ENCODE measurements around the gene GPR35.
"Not testable (repeated sequence)": the region's sequence is repeated elsewhere in the genome, so short reads cannot be mapped to it uniquely, and the experiment has no call there.

Gene GPR35

DNA sequence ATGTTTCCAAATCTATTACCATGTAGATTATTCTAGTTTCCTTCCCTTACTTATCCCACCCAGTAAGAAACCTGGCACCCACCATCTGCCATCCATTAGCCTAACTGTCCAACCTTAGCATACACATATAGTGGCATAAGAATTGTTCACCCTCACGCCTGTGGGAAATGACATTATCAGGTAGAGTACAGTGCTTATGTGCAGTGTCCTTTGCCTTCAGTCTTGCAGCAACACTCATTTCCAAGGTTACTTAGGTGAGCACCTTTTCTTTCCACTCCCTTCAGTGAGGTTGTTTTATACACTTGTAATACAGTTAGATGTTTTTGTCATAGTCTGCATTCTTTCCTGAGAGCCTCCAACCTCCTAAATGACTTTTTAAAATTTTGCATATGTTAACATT is 39.3 kb downstream of the GPR35 start:
- FAIRE-seq: no peak

DNA sequence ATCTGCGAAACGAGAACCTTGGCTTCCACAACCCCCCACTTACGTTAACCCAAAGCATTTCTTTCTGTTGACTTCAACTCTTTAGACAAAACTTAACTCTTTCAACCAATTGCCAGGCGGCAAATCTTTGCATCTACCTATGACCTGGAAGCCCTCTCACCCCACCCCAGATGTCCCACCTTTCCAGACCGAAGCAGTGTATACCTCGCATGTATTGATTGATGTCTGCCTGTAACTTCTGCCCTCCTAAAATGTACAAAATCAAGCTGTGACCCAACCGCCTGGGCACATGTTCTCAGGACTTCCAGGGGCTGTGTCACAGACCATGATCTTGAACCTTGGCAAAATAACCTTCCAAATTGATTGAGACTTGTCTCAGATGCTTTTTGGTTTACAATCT is 45.1 kb downstream of the GPR35 start:
- FAIRE-seq: no peak

DNA sequence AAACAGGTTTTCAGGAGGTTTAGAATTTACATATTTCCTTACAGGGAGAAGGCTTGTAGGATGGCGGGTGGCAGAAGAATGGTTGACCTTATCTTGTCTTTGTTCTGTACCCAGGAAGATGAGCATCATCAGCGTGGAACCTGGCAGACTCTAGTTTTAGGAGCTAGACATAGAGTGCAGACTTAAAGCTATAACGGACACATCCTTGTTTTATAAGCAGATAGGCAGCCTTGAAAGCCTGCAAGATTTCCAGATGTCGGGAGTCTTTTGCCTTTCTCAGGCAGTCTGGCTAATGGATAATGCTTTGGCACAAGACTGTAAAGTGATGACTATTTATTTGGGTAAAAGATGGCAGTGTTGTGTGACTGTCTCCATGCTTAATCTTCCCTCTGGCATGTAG is 45.7 kb downstream of the GPR35 start:
- FAIRE-seq: no peak

DNA sequence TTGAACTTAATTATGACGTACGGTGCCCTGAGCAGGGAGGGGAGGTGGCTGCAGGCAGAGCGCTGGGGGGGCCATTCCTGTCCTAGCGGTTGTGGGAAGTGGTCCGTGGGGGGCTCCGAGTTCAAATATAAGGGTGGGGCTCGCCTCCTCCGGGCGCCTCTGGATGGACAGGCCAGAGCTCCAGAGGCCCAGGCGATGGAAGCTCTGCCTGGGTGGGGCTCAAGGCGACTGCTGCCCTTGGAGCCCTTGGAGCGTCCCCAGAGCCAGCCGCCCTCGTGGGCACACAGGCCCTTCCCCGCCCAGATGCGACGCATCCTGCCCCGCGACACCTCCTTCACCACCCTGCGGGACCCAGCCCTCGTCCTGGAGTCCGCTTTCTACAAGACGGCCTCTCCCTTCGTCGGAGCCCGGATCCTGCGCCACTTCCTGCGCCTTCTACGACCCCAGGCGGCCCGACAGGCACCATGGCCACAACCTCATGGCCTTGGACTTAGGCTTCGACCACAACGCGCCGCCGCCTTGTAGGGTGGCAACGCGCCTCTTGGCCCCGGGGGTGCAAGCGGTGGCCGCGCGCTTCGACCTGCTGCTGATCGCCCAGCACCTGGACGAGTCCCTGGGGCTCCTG is 46.9 kb downstream of the GPR35 start:
- FAIRE-seq: no peak

DNA sequence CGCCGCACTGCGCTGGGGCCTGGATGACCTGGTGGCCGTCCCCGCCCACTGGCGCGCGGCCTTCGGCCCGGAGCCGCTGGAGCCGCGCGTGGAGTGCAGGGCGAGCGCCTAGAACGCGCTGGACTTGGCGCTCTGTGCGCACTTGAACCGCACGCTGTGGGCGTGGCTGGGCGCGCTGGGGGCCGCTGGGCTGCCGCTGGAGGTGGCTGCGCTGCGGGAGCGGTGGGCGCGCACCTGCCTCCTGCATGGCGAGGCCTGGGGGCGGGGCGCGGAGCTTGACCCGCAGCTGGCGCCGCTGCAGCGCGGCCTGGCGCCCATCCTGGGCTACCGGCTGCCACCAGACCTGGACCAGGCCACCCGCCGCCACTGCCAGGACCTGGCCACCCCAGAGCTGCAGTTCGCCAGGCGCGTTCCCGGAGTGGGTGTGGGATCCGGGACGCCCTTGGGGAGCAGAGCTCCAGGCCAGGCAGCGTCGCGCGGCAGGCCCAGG is 47.5 kb downstream of the GPR35 start:
- FAIRE-seq: no peak

DNA sequence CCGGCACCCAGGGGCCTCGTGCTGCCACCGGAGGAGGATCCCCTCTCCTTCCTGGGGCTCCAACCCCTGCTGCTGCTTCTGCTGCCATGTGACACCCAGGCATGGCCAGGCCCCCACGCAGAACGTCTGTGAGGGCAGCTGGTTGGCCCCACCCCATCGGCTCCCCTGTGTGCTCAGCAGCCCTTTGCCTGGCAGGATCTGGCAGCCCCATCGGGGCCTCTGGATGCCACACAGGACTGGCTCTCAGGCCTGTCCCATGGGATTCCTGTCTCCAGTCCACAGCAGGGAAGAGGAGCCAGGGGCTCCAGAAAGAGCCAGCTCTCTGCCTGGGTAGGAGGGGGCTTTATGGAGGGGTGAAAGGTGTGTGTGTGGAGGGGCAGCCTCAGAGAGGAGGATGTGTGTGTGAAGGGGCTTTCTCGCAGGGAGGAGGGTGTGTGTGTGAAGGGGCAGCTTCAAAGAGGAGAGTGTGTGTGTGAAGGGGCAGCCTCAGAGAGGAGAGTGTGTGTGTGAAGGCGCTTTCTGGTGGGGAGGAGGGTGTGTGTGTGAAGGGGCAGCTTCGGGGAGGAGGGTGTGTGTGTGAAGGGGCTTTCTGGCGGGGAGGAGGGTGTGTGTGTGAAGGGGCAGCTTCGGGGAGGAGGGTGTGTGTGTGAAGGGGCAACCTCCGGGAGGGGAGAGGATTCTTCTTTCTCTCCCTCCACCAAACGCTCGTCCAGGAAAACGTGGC is 49.3 kb downstream of the GPR35 start:
- FAIRE-seq: not testable (repeated sequence)

DNA sequence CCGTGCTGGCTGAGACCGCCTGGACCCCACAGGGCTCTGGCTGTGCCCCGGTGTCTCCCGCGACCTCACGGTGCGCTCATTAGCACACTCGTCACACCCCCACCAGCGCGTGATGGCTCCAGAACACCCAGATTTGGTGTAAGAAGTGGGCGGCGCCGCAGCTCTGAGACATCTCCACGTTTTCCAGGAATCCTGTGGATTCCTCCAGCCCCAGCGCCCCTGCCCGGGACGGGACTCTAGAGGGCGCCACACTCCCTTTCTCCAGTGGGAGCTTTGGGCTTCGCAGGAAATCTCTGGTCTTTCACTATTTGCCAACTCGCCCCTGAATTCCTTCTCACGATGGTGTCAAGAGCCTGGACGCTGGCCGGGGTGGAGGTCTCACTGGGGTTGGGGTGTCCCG is 50.1 kb downstream of the GPR35 start:
- FAIRE-seq: not testable (repeated sequence)

DNA sequence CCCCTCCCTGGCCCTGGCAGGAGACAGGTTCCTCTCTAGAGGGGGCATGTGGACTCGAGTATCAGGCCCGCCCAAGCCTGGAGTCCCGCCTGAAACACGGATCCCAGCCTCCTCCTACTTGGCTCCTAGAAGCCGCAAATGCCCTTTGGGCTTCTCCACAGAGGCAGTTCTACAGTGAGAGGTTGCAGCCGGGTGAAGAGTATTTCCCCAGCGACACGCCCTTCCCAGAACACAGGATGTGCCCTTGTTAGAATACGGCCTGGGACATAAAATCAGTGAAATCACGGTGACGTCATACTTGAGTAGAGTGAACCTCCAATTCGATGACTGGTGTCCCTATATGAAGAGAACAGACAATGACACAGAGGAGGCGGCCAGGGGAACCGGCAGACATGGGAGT is 52.8 kb downstream of the GPR35 start:
- not testable (repeated sequence) for FAIRE-seq

DNA sequence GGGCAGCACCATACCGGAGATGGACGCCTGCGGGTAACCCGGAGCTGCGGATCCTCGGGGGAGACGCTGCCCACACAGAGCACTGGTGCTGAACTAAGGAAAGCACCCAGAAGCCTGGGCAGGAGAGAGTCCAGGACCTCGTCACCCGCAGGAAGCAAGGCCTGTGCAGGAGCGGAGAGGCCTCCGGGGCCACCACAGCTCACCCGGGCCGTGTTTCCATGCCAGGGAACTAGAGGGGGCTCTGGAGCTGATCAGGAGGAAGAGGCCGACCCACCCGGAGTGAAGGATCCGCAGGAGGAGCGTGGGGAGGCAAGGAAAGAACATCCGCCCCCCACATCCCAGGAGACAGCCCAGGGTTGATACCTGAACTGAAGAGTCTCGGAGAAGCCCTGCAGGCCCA is 53.6 kb downstream of the GPR35 start:
- FAIRE-seq: not testable (repeated sequence)

DNA sequence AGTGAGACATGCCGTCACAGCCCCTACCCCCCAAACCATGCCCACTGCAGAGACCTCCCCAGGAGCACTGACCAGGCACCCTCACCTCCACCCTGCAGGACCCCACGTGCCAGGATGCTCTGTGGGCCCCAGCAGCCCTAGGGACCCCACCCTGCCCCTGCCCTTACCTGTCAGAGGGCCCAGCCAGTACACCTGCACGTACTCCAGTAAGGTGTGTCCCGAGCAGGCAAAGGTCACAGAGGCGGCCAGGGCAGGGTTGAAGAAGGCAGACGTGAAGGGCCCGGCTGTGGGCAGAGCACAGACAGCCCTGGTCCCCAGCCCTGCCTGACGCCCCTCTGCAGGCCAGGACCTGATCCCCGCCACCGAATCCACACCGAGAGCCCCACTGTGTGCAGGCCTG is 54.9 kb downstream of the GPR35 start:
- not testable (repeated sequence) for FAIRE-seq

Measured in A204.1 (cell line).